ENCODE data around the gene ARCN1. TPM values are rescaled to one million over a fixed set of nuclear protein-coding genes. Genes with fewer than 3 reads are reported as not detected.

ARCN1 gene
- polyA plus RNA-seq, 2 donors: 44.7 to 58.0 TPM

- Histone ChIP-seq H3K27ac (ENCODE audit: low read depth in 2 of 2, low read length in 1 of 2) (no peak overlapping the region), H3K4me1 (ENCODE audit: control insufficient read depth in 2 of 2, insufficient read depth in 2 of 2, low read length in 1 of 2) (no peaks in the 10 kb centered on the region), H3K27me3 (ENCODE audit: control insufficient read depth in 1 of 2, insufficient read depth in 2 of 2, low read length in 2 of 2) (no peaks in the 10 kb centered on the region), H3K9me3 (ENCODE audit: control insufficient read depth in 2 of 2, insufficient read depth in 1 of 2, low read depth in 1 of 2, low read length in 1 of 2) (no peaks in the 10 kb centered on the region), H3K36me3 (ENCODE audit: control insufficient read depth in 2 of 2, insufficient read depth in 2 of 2, low read length in 1 of 2) (peaks cover 0 to 15% of the 10 kb centered on the region in 2 donors), H3K4me3 (ENCODE audit: low read depth in 1 of 2, low read length in 2 of 2) (no peak overlapping the region)
- WGBS, 2 donors: 69 to 72% methylated on average over 5 of the region's 5 CpGs
Measured at GRCh38 chr11:118640332-118641154, 68.3 kb downstream of the ARCN1 start.

GRCh38 chr11:118641397-118642019 lies 69.3 kb downstream of the ARCN1 start:
- Histone ChIP-seq H3K4me1 (ENCODE audit: control insufficient read depth in 2 of 2, insufficient read depth in 2 of 2, low read length in 1 of 2) (no peaks in the 10 kb centered on the region), H3K9me3 (ENCODE audit: control insufficient read depth in 2 of 2, insufficient read depth in 1 of 2, low read depth in 1 of 2, low read length in 1 of 2) (no peaks in the 10 kb centered on the region), H3K27ac (ENCODE audit: low read depth in 2 of 2, low read length in 1 of 2) (no peak overlapping the region), H3K27me3 (ENCODE audit: control insufficient read depth in 1 of 2, insufficient read depth in 2 of 2, low read length in 2 of 2) (no peaks in the 10 kb centered on the region), H3K4me3 (ENCODE audit: low read depth in 1 of 2, low read length in 2 of 2) (no peak overlapping the region), H3K36me3 (ENCODE audit: control insufficient read depth in 2 of 2, insufficient read depth in 2 of 2, low read length in 1 of 2) (peaks cover 0 to 15% of the 10 kb centered on the region in 2 donors)
- 71 to 74% methylated on average over 11 of the region's 11 CpGs for WGBS, 2 donors

- H3K27me3 ChIP-seq (ENCODE audit: control insufficient read depth in 1 of 2, insufficient read depth in 2 of 2, low read length in 2 of 2): no peaks in the 10 kb centered on the region
- 81 to 86% methylated on average over 9 to 11 of the region's 11 CpGs for WGBS, 2 donors
- no peak overlapping the region for H3K4me3 ChIP-seq (ENCODE audit: low read depth in 1 of 2, low read length in 2 of 2)
- H3K4me1 ChIP-seq (ENCODE audit: control insufficient read depth in 2 of 2, insufficient read depth in 2 of 2, low read length in 1 of 2): no peaks in the 10 kb centered on the region
- H3K27ac ChIP-seq (ENCODE audit: low read depth in 2 of 2, low read length in 1 of 2): no peak overlapping the region
- peaks cover 0 to 22% of the 10 kb centered on the region in 2 donors for H3K36me3 ChIP-seq (ENCODE audit: control insufficient read depth in 2 of 2, insufficient read depth in 2 of 2, low read length in 1 of 2)
- no peaks in the 10 kb centered on the region for H3K9me3 ChIP-seq (ENCODE audit: control insufficient read depth in 2 of 2, insufficient read depth in 1 of 2, low read depth in 1 of 2, low read length in 1 of 2)
Measured at GRCh38 chr11:118643142-118643994, 71.2 kb downstream of the ARCN1 start.

GRCh38 chr11:118643995-118644345 lies 71.8 kb downstream of the ARCN1 start:
- H3K36me3 ChIP-seq (ENCODE audit: control insufficient read depth in 2 of 2, insufficient read depth in 2 of 2, low read length in 1 of 2): peaks cover 0 to 23% of the 10 kb centered on the region in 2 donors
- no peak overlapping the region for H3K4me3 ChIP-seq (ENCODE audit: low read depth in 1 of 2, low read length in 2 of 2)
- no peaks in the 10 kb centered on the region for H3K9me3 ChIP-seq (ENCODE audit: control insufficient read depth in 2 of 2, insufficient read depth in 1 of 2, low read depth in 1 of 2, low read length in 1 of 2)
- no peaks in the 10 kb centered on the region for H3K27me3 ChIP-seq (ENCODE audit: control insufficient read depth in 1 of 2, insufficient read depth in 2 of 2, low read length in 2 of 2)
- H3K27ac ChIP-seq (ENCODE audit: low read depth in 2 of 2, low read length in 1 of 2): no peak overlapping the region
- H3K4me1 ChIP-seq (ENCODE audit: control insufficient read depth in 2 of 2, insufficient read depth in 2 of 2, low read length in 1 of 2): no peaks in the 10 kb centered on the region
- 93 to 95% methylated on average over 7 of the region's 7 CpGs for WGBS, 2 donors

GRCh38 chr11:118644496-118644895 lies 72.3 kb downstream of the ARCN1 start:
- Histone ChIP-seq H3K27me3 (ENCODE audit: control insufficient read depth in 1 of 2, insufficient read depth in 2 of 2, low read length in 2 of 2) (no peaks in the 10 kb centered on the region), H3K4me1 (ENCODE audit: control insufficient read depth in 2 of 2, insufficient read depth in 2 of 2, low read length in 1 of 2) (no peaks in the 10 kb centered on the region), H3K36me3 (ENCODE audit: control insufficient read depth in 2 of 2, insufficient read depth in 2 of 2, low read length in 1 of 2) (peaks cover 0 to 20% of the 10 kb centered on the region in 2 donors), H3K27ac (ENCODE audit: low read depth in 2 of 2, low read length in 1 of 2) (no peak overlapping the region), H3K4me3 (ENCODE audit: low read depth in 1 of 2, low read length in 2 of 2) (no peak overlapping the region), H3K9me3 (ENCODE audit: control insufficient read depth in 2 of 2, insufficient read depth in 1 of 2, low read depth in 1 of 2, low read length in 1 of 2) (no peaks in the 10 kb centered on the region)
- WGBS, 2 donors: 88 to 91% methylated on average over 10 of the region's 10 CpGs

GRCh38 chr11:118645066-118645715 lies 73.0 kb downstream of the ARCN1 start:
- Histone ChIP-seq H3K4me1 (ENCODE audit: control insufficient read depth in 2 of 2, insufficient read depth in 2 of 2, low read length in 1 of 2) (peaks cover 0 to 3% of the 10 kb centered on the region in 2 donors), H3K36me3 (ENCODE audit: control insufficient read depth in 2 of 2, insufficient read depth in 2 of 2, low read length in 1 of 2) (peaks cover 0 to 26% of the 10 kb centered on the region in 2 donors), H3K4me3 (ENCODE audit: low read depth in 1 of 2, low read length in 2 of 2) (no peak overlapping the region), H3K27me3 (ENCODE audit: control insufficient read depth in 1 of 2, insufficient read depth in 2 of 2, low read length in 2 of 2) (no peaks in the 10 kb centered on the region), H3K9me3 (ENCODE audit: control insufficient read depth in 2 of 2, insufficient read depth in 1 of 2, low read depth in 1 of 2, low read length in 1 of 2) (no peaks in the 10 kb centered on the region), H3K27ac (ENCODE audit: low read depth in 2 of 2, low read length in 1 of 2) (no peak overlapping the region)
- 88 to 92% methylated on average over 23 to 24 of the region's 24 CpGs for WGBS, 2 donors

GRCh38 chr11:118646393-118646792 lies 74.2 kb downstream of the ARCN1 start:
- Histone ChIP-seq H3K27me3 (ENCODE audit: control insufficient read depth in 1 of 2, insufficient read depth in 2 of 2, low read length in 2 of 2) (no peaks in the 10 kb centered on the region), H3K9me3 (ENCODE audit: control insufficient read depth in 2 of 2, insufficient read depth in 1 of 2, low read depth in 1 of 2, low read length in 1 of 2) (no peaks in the 10 kb centered on the region), H3K4me3 (ENCODE audit: low read depth in 1 of 2, low read length in 2 of 2) (no peak overlapping the region), H3K4me1 (ENCODE audit: control insufficient read depth in 2 of 2, insufficient read depth in 2 of 2, low read length in 1 of 2) (peaks cover 0 to 4% of the 10 kb centered on the region in 2 donors), H3K27ac (ENCODE audit: low read depth in 2 of 2, low read length in 1 of 2) (no peak overlapping the region), H3K36me3 (ENCODE audit: control insufficient read depth in 2 of 2, insufficient read depth in 2 of 2, low read length in 1 of 2) (peaks cover 0 to 30% of the 10 kb centered on the region in 2 donors)
- WGBS, 2 donors: 71 to 80% methylated on average over 3 of the region's 3 CpGs

GRCh38 chr11:118648291-118648690 lies 76.1 kb downstream of the ARCN1 start:
- H3K4me1 ChIP-seq (ENCODE audit: control insufficient read depth in 2 of 2, insufficient read depth in 2 of 2, low read length in 1 of 2): peaks cover 0 to 4% of the 10 kb centered on the region in 2 donors
- H3K27me3 ChIP-seq (ENCODE audit: control insufficient read depth in 1 of 2, insufficient read depth in 2 of 2, low read length in 2 of 2): no peaks in the 10 kb centered on the region
- H3K4me3 ChIP-seq (ENCODE audit: low read depth in 1 of 2, low read length in 2 of 2): no peak overlapping the region
- 79 to 81% methylated on average over 5 of the region's 5 CpGs for WGBS, 2 donors
- H3K9me3 ChIP-seq (ENCODE audit: control insufficient read depth in 2 of 2, insufficient read depth in 1 of 2, low read depth in 1 of 2, low read length in 1 of 2): no peaks in the 10 kb centered on the region
- no peak overlapping the region for H3K27ac ChIP-seq (ENCODE audit: low read depth in 2 of 2, low read length in 1 of 2)
- H3K36me3 ChIP-seq (ENCODE audit: control insufficient read depth in 2 of 2, insufficient read depth in 2 of 2, low read length in 1 of 2): peaks cover 0 to 30% of the 10 kb centered on the region in 2 donors

- Histone ChIP-seq H3K27ac (ENCODE audit: low read depth in 2 of 2, low read length in 1 of 2) (no peak overlapping the region), H3K9me3 (ENCODE audit: control insufficient read depth in 2 of 2, insufficient read depth in 1 of 2, low read depth in 1 of 2, low read length in 1 of 2) (no peaks in the 10 kb centered on the region), H3K36me3 (ENCODE audit: control insufficient read depth in 2 of 2, insufficient read depth in 2 of 2, low read length in 1 of 2) (peaks cover 0 to 25% of the 10 kb centered on the region in 2 donors), H3K4me3 (ENCODE audit: low read depth in 1 of 2, low read length in 2 of 2) (no peak overlapping the region), H3K4me1 (ENCODE audit: control insufficient read depth in 2 of 2, insufficient read depth in 2 of 2, low read length in 1 of 2) (peaks cover 0 to 4% of the 10 kb centered on the region in 2 donors), H3K27me3 (ENCODE audit: control insufficient read depth in 1 of 2, insufficient read depth in 2 of 2, low read length in 2 of 2) (no peaks in the 10 kb centered on the region)
- WGBS, 2 donors: 74 to 83% methylated on average over 10 of the region's 10 CpGs
Measured at GRCh38 chr11:118649941-118650340, 77.7 kb downstream of the ARCN1 start.

Data from esophagus (tissue), 2 donors.